ENCODE results near the gene TSPO. TPM values are rescaled to one million over a fixed set of nuclear protein-coding genes. Genes with fewer than 3 reads are reported as not detected.

The TSPO gene
- polyA plus RNA-seq, 1 of the 3 experiments (the other 2 are of a cell fraction): 156 TPM

GRCh38 chr22:43177479-43177878 is 26.1 kb downstream of the TSPO start (continued):
- TF ChIP-seq RXRA (IDR thresholded peaks at IDR 0.05; ENCODE audit: borderline replicate concordance, low read depth) (no peak), USF2 (IDR thresholded peaks at IDR 0.05; ENCODE audit: borderline replicate concordance, low read depth, low read length) (no peak)

GRCh38 chr22:43179146-43179910 is 28.0 kb downstream of the TSPO start:
- H2AFZ ChIP-seq (ENCODE audit: low read depth): no peak overlapping the region
- no peaks in the 10 kb centered on the region for H3F3A ChIP-seq (replicated peaks; ENCODE audit: insufficient read depth)
- H3K4me3 ChIP-seq (ENCODE audit: low read depth in 2 of 2, low read length in 1 of 2): no peak overlapping the region
- POLR2A ChIA-PET: interaction anchor here (1.0 kb wide), 2 partner anchors 8 to 13 kb away, joined by 3 read pairs; no protein-coding TSS in a partner anchor
- H3K27me3 ChIP-seq (ENCODE audit: insufficient read depth): no peaks in the 10 kb centered on the region
- CTCF ChIA-PET: no interaction called here
- no peak for TF ChIP-seq CHD2 (IDR thresholded peaks at IDR 0.05; ENCODE audit: low read length, partially characterized antibody)
- no peak for TF ChIP-seq NRF1 (IDR thresholded peaks at IDR 0.05; ENCODE audit: low read depth, low read length)
- no peak for TF ChIP-seq SMC3 (IDR thresholded peaks at IDR 0.05; ENCODE audit: low read depth, low read length)
- TF ChIP-seq FOSL2 (IDR thresholded peaks at IDR 0.05; ENCODE audit: borderline replicate concordance, low read depth): no peak
- TF ChIP-seq ELF1 (IDR thresholded peaks at IDR 0.05): no peak
- TF ChIP-seq EP300 (IDR thresholded peaks at IDR 0.05; ENCODE audit: borderline replicate concordance in 1 of 2, low read depth in 1 of 2, low read length in 1 of 2): no peak
- TF ChIP-seq CTCF (IDR thresholded peaks at IDR 0.05): no peak
- no peak for TF ChIP-seq USF1 (IDR thresholded peaks at IDR 0.05; ENCODE audit: borderline replicate concordance, low read depth)
- no peak for TF ChIP-seq RXRA (IDR thresholded peaks at IDR 0.05; ENCODE audit: borderline replicate concordance, low read depth)
- H3K9ac ChIP-seq: no peak overlapping the region
- no peak for DNase-seq
- no peaks in the 10 kb centered on the region for H3K9me2 ChIP-seq
- H3K9me3 ChIP-seq: no peaks in the 10 kb centered on the region
- 72% methylated on average over 2 of the region's 25 CpGs for WGBS (ENCODE audit: low lambda C conversion rate)
- no peaks in the 10 kb centered on the region for H4K20me1 ChIP-seq (ENCODE audit: insufficient read depth)
- no peak overlapping the region for H3K4me2 ChIP-seq
- no peak overlapping the region for H3K27ac ChIP-seq (ENCODE audit: low read depth in 2 of 2, low read length in 1 of 2)
- H3K36me3 ChIP-seq (replicated peaks in 1 of 2; ENCODE audit: control insufficient read depth in 1 of 2, insufficient read depth in 2 of 2, low read length in 1 of 2): peaks cover 0 to 9% of the 10 kb centered on the region in 2 experiments
- H3K79me2 ChIP-seq (ENCODE audit: insufficient read depth): peaks cover 2% of the 10 kb centered on the region; the same call in 1 of the 2 replicates
- H3K4me1 ChIP-seq (ENCODE audit: control insufficient read depth in 1 of 2, insufficient read depth in 2 of 2, low read depth in 1 of 2, low read length in 1 of 2): peaks cover 0 to 2% of the 10 kb centered on the region in 2 experiments; a peak in 1 of 4 replicates

- no peaks in the 10 kb centered on the region for H3F3A ChIP-seq (replicated peaks; ENCODE audit: insufficient read depth)
- H3K4me2 ChIP-seq: no peak overlapping the region
- H3K27ac ChIP-seq (ENCODE audit: low read depth in 2 of 2, low read length in 1 of 2): no peak overlapping the region
- WGBS (ENCODE audit: low lambda C conversion rate): 100% methylated on average over 1 of the region's 15 CpGs
- peaks cover 0 to 4% of the 10 kb centered on the region in 2 experiments; a peak in 1 of 4 replicates for H3K4me1 ChIP-seq (ENCODE audit: control insufficient read depth in 1 of 2, insufficient read depth in 2 of 2, low read depth in 1 of 2, low read length in 1 of 2)
- H3K9me2 ChIP-seq: no peaks in the 10 kb centered on the region
- H3K9me3 ChIP-seq: no peaks in the 10 kb centered on the region
- H3K9ac ChIP-seq: no peak overlapping the region
- H3K4me3 ChIP-seq (ENCODE audit: low read depth in 2 of 2, low read length in 1 of 2): no peak overlapping the region
- no peak for DNase-seq
- H3K27me3 ChIP-seq (ENCODE audit: insufficient read depth): no peaks in the 10 kb centered on the region
- peaks cover 0 to 9% of the 10 kb centered on the region in 2 experiments for H3K36me3 ChIP-seq (replicated peaks in 1 of 2; ENCODE audit: control insufficient read depth in 1 of 2, insufficient read depth in 2 of 2, low read length in 1 of 2)
- H3K79me2 ChIP-seq (ENCODE audit: insufficient read depth): peaks cover 2% of the 10 kb centered on the region; the same call in 1 of the 2 replicates
- POLR2A ChIA-PET: interaction anchor here (1.0 kb wide), 2 partner anchors 8 to 14 kb away, joined by 3 read pairs; no protein-coding TSS in a partner anchor
- CTCF ChIA-PET: no interaction called here
- no peaks in the 10 kb centered on the region for H4K20me1 ChIP-seq (ENCODE audit: insufficient read depth)
- H2AFZ ChIP-seq (ENCODE audit: low read depth): no peak overlapping the region
- TF ChIP-seq REST (IDR thresholded peaks at IDR 0.05; ENCODE audit: low read depth, low read length) (no peak), EP300 (IDR thresholded peaks at IDR 0.05; ENCODE audit: borderline replicate concordance in 1 of 2, low read depth in 1 of 2, low read length in 1 of 2) (no peak), RXRA (IDR thresholded peaks at IDR 0.05; ENCODE audit: borderline replicate concordance, low read depth) (no peak), EZH2phosphoT487 (IDR thresholded peaks at IDR 0.05; ENCODE audit: borderline replicate concordance, low read depth) (no peak), CTCF (IDR thresholded peaks at IDR 0.05) (no peak), NFIC (IDR thresholded peaks at IDR 0.05; ENCODE audit: borderline replicate concordance) (no peak)
Measured at GRCh38 chr22:43179911-43180195, 28.5 kb downstream of the TSPO start.

All from SK-N-SH (cell line).